ENCODE measurements around the gene CFTR.

The CFTR gene

DNA sequence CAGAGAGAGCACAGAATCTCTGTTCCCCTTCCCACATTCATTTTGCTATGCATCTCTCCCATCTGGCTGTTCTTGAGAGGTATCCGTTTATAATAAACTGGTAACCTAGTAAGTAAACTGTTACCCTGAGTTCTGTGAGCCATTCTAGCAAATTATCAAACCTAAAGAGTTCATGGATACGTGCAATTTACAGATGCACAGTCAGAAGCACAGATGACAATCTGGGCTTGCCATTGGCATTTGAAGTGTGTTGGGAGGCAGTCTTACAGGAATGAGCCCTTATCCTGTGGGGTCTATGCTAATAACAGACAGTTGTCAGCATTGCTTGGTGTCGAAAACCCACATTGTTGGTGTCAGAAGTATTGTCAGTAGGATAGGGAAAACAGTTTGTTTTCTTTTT lies 151.8 kb downstream of the CFTR start:
- H3K36me3 Mint-ChIP-seq (ENCODE audit: low read depth), result no peaks in the 10 kb centered on the region
- H3K27me3 Mint-ChIP-seq, result no peaks in the 10 kb centered on the region
- no peaks in the 10 kb centered on the region for H3K4me1 Mint-ChIP-seq (ENCODE audit: low read depth)
- peaks cover 6% of the 10 kb centered on the region for H3K9me3 Mint-ChIP-seq
- H3K27ac Mint-ChIP-seq, result no peak overlapping the region
- H3K4me3 Mint-ChIP-seq, result no peak overlapping the region

DNA sequence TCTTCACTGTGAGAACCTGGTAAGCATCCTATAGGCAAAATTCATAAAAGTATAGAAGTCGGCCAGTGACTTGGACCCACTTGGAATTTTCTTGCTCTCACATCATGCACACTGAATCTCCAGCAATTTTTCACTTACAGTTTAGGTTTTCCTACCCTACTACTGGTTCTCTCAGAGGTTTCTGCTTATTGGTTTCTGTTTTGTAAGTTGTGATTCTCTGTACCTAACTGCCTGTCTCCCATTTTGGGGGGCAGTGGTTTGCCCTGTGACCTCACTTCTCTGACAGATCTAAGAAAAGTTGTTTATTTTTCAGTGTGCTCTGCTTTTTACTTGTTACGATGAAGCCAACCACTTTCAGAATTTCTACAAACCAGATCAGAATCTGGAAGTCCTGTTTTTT lies 158.1 kb downstream of the CFTR start:
- Mint-ChIP-seq H3K9me3 (peaks cover 6% of the 10 kb centered on the region), H3K36me3 (ENCODE audit: low read depth) (no peaks in the 10 kb centered on the region), H3K4me3 (no peak overlapping the region), H3K27me3 (no peaks in the 10 kb centered on the region), H3K27ac (no peak overlapping the region), H3K4me1 (ENCODE audit: low read depth) (no peaks in the 10 kb centered on the region)

DNA sequence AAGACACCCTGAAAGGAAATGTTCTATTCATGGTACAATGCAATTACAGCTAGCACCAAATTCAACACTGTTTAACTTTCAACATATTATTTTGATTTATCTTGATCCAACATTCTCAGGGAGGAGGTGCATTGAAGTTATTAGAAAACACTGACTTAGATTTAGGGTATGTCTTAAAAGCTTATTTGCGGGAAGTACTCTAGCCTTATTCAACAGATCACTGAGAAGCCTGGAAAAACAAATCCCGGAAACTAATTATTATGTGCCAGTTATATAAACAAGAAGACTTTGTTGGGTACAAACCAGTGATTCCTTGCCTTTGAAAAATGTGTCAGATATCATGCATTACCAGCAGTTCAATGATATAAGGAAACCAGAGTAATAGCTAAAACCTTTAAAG lies 160.1 kb downstream of the CFTR start:
- H3K4me1 Mint-ChIP-seq (ENCODE audit: low read depth), result no peaks in the 10 kb centered on the region
- H3K27ac Mint-ChIP-seq, result no peak overlapping the region
- no peaks in the 10 kb centered on the region for H3K9me3 Mint-ChIP-seq
- H3K4me3 Mint-ChIP-seq, result no peak overlapping the region
- no peaks in the 10 kb centered on the region for H3K27me3 Mint-ChIP-seq
- no peaks in the 10 kb centered on the region for H3K36me3 Mint-ChIP-seq (ENCODE audit: low read depth)

DNA sequence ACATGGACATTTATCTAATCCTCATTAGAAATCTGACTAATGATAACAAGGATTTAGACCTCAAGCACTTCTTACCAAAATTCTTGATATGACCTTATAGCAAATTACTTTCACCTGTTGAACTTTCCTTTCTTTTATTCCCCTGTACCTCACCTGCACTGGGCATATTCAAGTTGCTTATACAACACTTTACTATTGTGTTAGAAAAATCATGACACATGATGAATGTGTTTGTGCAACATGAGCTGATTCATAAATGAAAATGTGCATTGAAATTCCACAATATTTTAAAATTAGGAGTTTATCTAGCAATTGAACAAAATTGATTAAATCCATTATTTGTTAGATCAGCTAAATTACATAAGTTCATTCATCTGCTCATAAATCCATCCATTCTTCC lies 160.6 kb downstream of the CFTR start:
- Mint-ChIP-seq H3K27ac (no peak overlapping the region), H3K27me3 (no peaks in the 10 kb centered on the region), H3K4me3 (no peak overlapping the region), H3K4me1 (ENCODE audit: low read depth) (no peaks in the 10 kb centered on the region), H3K9me3 (no peaks in the 10 kb centered on the region), H3K36me3 (ENCODE audit: low read depth) (no peaks in the 10 kb centered on the region)

DNA sequence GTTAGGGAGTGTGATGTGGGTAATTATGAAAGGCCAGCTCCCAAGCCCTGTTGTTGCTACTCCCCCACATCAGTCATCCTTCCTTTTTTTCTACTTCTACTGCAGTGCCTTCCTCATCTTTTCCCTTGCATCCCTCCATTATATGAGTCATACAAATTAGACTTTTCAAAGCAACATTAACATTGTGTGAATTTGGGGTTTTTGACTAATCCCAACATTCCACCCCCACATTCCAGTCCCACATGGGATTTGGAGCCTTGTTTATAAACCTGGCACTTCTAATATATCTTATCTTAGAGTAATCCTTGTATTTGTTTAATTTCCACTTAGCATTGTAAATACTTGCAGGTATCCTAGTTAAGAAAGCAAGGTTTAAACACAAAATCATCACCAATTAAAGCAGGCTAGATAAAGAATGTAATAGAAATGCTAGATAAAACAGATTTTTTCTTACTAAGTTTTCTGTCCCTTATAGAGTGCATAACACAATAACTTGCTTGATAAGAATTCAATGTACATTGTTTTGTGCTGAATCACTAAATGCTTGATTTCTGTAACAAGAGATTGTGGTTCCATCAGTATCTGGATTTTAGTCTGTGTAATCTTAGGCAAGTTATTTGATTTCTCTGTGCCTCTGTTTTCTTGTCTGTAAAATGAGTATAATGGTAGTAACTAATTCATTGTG lies 165.8 kb downstream of the CFTR start:
- H3K27ac Mint-ChIP-seq, result no peak overlapping the region
- H3K27me3 Mint-ChIP-seq, result no peaks in the 10 kb centered on the region
- peaks cover 6% of the 10 kb centered on the region for H3K9me3 Mint-ChIP-seq
- no peak overlapping the region for H3K4me3 Mint-ChIP-seq
- no peaks in the 10 kb centered on the region for H3K4me1 Mint-ChIP-seq (ENCODE audit: low read depth)
- no peaks in the 10 kb centered on the region for H3K36me3 Mint-ChIP-seq (ENCODE audit: low read depth)

DNA sequence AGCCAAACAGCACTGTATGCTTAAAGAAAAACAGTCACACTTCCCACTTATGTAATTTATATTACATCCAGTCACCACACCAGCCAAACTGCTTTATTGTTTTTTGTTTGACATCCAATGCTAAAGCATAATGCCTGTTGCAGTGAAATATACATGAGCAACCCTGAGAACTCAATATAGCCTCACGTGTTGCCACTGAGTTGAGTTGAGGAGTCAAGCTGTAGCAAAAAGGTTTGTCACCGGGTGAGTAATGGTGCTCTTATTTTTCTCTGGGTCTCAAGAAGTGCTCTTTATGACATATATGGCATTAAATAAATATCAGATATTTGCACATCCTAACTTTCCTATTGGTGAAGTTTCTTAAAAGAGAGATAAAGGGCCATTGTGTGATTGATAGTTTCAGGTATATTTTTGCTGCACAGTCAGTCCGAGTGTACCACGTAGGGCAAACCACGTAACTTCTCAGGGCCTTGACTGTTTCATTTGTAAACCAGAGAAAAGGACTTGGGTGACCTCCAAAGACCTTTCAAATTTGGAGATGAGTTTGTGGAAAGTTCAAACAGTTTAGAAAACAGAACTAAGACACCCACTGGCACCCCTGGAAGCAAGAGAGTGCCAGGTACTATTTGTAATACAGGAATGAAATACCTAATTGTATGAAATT lies 168.5 kb downstream of the CFTR start:
- no peak overlapping the region for H3K27ac Mint-ChIP-seq
- H3K4me3 Mint-ChIP-seq, result no peak overlapping the region
- H3K4me1 Mint-ChIP-seq (ENCODE audit: low read depth), result no peaks in the 10 kb centered on the region
- no peaks in the 10 kb centered on the region for H3K27me3 Mint-ChIP-seq
- H3K36me3 Mint-ChIP-seq (ENCODE audit: low read depth), result no peaks in the 10 kb centered on the region
- peaks cover 6% of the 10 kb centered on the region for H3K9me3 Mint-ChIP-seq

DNA sequence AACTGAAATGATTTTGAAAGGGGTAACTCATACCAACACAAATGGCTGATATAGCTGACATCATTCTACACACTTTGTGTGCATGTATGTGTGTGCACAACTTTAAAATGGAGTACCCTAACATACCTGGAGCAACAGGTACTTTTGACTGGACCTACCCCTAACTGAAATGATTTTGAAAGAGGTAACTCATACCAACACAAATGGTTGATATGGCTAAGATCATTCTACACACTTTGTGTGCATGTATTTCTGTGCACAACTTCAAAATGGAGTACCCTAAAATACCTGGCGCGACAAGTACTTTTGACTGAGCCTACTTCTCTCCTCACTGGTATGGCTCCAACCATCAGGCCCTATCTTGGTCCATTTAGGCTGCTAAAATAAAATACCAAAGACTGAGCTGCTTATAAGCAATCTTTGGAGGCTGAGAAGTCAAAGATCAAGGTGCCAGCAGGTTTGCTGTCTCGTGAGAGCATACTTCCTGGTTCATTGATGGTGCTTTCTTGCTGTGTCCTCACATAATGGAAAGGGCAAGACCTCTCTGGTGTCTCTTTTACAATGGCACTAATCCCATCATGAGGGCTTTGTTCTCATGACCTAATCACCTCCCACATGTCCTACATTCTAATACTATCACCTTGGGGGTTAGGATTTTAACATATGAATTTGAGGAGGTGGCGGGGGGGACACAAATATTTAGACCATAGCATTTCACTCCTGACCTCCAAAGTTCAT lies 173.3 kb downstream of the CFTR start:
- Mint-ChIP-seq H3K36me3 (ENCODE audit: low read depth) (no peaks in the 10 kb centered on the region), H3K27me3 (no peaks in the 10 kb centered on the region), H3K4me1 (ENCODE audit: low read depth) (no peaks in the 10 kb centered on the region), H3K27ac (no peak overlapping the region), H3K4me3 (no peak overlapping the region), H3K9me3 (peaks cover 6% of the 10 kb centered on the region)

DNA sequence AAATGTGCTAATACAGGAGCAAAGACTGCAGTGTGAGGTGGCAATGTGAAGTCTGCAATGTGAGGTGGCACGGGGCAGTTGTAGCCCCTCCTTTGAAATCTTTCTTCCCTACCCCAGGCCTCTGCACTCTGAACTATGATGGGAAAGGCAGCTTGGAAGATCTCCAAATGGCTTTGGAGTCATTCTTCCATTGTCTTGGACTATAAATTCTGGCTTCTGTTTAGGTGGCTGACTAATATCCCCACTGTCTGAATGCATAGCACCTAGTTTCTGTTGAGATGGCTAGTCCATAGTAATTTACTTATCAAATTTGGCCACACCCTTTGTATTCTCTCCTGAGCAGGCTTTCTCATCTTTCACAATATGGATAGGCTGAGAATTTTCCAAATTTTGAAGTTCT lies 175.0 kb downstream of the CFTR start:
- H3K36me3 Mint-ChIP-seq (ENCODE audit: low read depth), result no peaks in the 10 kb centered on the region

DNA sequence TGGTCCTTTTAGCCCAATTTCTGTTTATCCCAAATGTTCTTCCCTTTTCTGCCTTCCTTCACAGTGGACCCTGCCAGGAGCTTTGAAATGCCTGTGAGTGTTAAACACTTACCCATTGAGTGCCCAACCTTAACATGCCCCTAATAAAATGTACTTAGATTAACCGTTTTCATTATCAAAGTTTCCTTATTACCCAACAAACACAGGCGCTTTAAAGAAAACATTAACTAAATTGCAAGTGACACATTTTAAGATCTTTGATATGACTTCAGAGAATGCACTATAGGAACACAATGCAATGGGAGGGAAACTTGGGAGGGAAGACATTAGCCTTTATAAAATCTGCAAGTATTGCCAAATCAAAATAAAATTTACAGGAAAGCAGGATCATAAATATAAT lies 177.0 kb downstream of the CFTR start:
- no peaks in the 10 kb centered on the region for H3K36me3 Mint-ChIP-seq (ENCODE audit: low read depth)
- H3K4me1 Mint-ChIP-seq (ENCODE audit: low read depth), result no peaks in the 10 kb centered on the region
- no peak overlapping the region for H3K27ac Mint-ChIP-seq
- no peaks in the 10 kb centered on the region for H3K27me3 Mint-ChIP-seq
- no peak overlapping the region for H3K4me3 Mint-ChIP-seq
- no peaks in the 10 kb centered on the region for H3K9me3 Mint-ChIP-seq

More for the DNA sequence above, 175.0 kb downstream of the CFTR start:
- Mint-ChIP-seq H3K4me3 (no peak overlapping the region), H3K4me1 (ENCODE audit: low read depth) (no peaks in the 10 kb centered on the region), H3K9me3 (peaks cover 3% of the 10 kb centered on the region), H3K27me3 (no peaks in the 10 kb centered on the region), H3K27ac (no peak overlapping the region)

DNA sequence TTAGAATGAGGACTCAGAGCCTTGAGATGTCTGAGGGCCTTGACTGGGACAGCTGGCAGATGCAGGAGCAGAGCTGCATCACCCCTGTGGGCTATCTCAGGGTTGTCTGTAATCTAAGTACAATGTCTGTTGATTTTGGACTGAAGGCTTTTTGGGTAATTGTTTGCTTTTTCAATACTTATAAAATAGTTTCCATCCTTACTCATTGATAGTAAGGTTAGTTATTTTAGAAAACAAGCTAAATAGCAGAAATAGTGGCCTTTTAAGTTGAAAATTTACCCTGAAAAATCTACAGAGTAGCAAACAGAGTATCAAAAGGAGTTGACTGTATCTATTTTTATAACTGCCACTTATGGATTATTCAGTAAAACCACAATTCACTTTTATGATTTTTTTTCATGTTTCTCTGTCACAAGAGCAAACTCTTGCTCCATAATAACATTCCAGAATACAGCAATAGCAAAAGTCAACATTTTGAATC lies 179.7 kb downstream of the CFTR start:
- no peak overlapping the region for H3K27ac Mint-ChIP-seq
- H3K9me3 Mint-ChIP-seq, result no peaks in the 10 kb centered on the region
- no peaks in the 10 kb centered on the region for H3K27me3 Mint-ChIP-seq
- no peaks in the 10 kb centered on the region for H3K4me1 Mint-ChIP-seq (ENCODE audit: low read depth)
- H3K4me3 Mint-ChIP-seq, result no peak overlapping the region
- no peaks in the 10 kb centered on the region for H3K36me3 Mint-ChIP-seq (ENCODE audit: low read depth)

DNA sequence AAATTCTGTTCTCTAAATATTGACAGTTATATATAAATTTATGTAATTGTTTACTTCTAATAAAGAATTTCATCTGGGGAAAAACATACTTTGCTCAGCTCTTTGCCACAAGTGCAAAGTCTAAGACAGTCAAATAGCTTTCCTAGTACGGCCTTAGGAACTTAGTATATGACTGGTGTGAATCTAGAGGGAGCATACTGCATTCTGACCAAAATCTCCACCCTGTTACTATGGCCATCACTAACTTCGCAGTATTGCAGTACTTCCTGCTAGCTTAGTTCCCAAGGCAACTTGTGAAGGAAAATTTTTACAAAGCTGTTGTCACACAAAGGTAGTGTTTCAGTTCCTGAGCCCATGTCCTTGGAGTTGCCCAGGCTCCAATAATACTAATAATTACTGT lies 181.5 kb downstream of the CFTR start:
- H3K4me3 Mint-ChIP-seq, result no peak overlapping the region
- H3K36me3 Mint-ChIP-seq (ENCODE audit: low read depth), result no peaks in the 10 kb centered on the region
- no peaks in the 10 kb centered on the region for H3K4me1 Mint-ChIP-seq (ENCODE audit: low read depth)
- no peaks in the 10 kb centered on the region for H3K27me3 Mint-ChIP-seq
- no peak overlapping the region for H3K27ac Mint-ChIP-seq
- no peaks in the 10 kb centered on the region for H3K9me3 Mint-ChIP-seq

DNA sequence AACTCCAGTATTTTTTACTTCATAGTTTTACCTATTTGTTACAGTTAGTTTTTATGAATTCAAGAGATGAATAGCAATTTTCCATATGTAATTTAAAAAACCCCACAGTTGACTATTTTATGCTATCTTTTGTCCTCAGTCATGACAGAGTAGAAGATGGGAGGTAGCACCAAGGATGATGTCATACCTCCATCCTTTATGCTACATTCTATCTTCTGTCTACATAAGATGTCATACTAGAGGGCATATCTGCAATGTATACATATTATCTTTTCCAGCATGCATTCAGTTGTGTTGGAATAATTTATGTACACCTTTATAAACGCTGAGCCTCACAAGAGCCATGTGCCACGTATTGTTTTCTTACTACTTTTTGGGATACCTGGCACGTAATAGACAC lies 184.2 kb downstream of the CFTR start:
- no peaks in the 10 kb centered on the region for H3K4me1 Mint-ChIP-seq (ENCODE audit: low read depth)
- H3K4me3 Mint-ChIP-seq, result no peak overlapping the region
- no peaks in the 10 kb centered on the region for H3K27me3 Mint-ChIP-seq
- H3K36me3 Mint-ChIP-seq (ENCODE audit: low read depth), result no peaks in the 10 kb centered on the region
- H3K27ac Mint-ChIP-seq, result no peak overlapping the region
- H3K9me3 Mint-ChIP-seq, result no peaks in the 10 kb centered on the region

DNA sequence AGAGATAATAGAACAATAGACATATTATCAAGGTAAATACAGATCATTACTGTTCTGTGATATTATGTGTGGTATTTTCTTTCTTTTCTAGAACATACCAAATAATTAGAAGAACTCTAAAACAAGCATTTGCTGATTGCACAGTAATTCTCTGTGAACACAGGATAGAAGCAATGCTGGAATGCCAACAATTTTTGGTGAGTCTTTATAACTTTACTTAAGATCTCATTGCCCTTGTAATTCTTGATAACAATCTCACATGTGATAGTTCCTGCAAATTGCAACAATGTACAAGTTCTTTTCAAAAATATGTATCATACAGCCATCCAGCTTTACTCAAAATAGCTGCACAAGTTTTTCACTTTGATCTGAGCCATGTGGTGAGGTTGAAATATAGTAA lies 185.5 kb downstream of the CFTR start:
- no peak overlapping the region for H3K4me3 Mint-ChIP-seq
- H3K27ac Mint-ChIP-seq, result no peak overlapping the region
- H3K9me3 Mint-ChIP-seq, result no peaks in the 10 kb centered on the region
- H3K36me3 Mint-ChIP-seq (ENCODE audit: low read depth), result no peaks in the 10 kb centered on the region
- H3K27me3 Mint-ChIP-seq, result no peaks in the 10 kb centered on the region
- H3K4me1 Mint-ChIP-seq (ENCODE audit: low read depth), result no peaks in the 10 kb centered on the region

DNA sequence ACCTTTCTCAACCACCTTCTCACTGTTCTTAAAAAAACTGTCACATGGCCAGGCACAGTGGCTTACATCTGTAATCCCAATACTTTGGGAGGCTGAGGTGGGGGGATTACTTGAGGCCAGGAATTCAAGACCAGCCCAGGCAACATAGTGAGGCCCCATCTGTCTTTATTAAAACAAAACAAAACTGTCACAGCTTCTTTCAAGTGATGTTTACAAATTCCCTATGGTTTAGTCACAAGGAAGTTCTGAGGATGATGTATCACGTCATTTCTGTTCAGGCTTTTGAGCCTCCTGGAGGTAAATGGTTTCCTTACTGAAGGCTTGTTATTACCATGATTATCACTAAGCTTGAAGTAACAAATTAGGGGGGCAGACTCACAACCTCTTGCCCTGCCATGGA lies 186.2 kb downstream of the CFTR start:
- Mint-ChIP-seq H3K4me1 (ENCODE audit: low read depth) (no peaks in the 10 kb centered on the region), H3K4me3 (no peak overlapping the region)

DNA sequence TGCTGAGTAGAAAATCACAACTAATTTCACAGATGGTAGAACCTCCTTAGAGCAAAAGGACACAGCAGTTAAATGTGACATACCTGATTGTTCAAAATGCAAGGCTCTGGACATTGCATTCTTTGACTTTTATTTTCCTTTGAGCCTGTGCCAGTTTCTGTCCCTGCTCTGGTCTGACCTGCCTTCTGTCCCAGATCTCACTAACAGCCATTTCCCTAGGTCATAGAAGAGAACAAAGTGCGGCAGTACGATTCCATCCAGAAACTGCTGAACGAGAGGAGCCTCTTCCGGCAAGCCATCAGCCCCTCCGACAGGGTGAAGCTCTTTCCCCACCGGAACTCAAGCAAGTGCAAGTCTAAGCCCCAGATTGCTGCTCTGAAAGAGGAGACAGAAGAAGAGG lies 186.9 kb downstream of the CFTR start:
- H3K4me1 Mint-ChIP-seq (ENCODE audit: low read depth), result no peaks in the 10 kb centered on the region
- no peaks in the 10 kb centered on the region for H3K36me3 Mint-ChIP-seq (ENCODE audit: low read depth)
- no peaks in the 10 kb centered on the region for H3K27me3 Mint-ChIP-seq
- H3K4me3 Mint-ChIP-seq, result no peak overlapping the region
- H3K27ac Mint-ChIP-seq, result no peak overlapping the region
- no peaks in the 10 kb centered on the region for H3K9me3 Mint-ChIP-seq

More for the DNA sequence above, 186.2 kb downstream of the CFTR start:
- Mint-ChIP-seq H3K9me3 (no peaks in the 10 kb centered on the region), H3K27ac (no peak overlapping the region), H3K27me3 (no peaks in the 10 kb centered on the region), H3K36me3 (ENCODE audit: low read depth) (no peaks in the 10 kb centered on the region)
